Measurements from ENCODE around the gene WWOX. TPM values are rescaled to one million over a fixed set of nuclear protein-coding genes. Genes with fewer than 3 reads are reported as not detected.

WWOX gene
- total RNA-seq, 1 donor from 2014 or later: 106 TPM

- DNase-seq (ENCODE audit: low spot score in 2 of 2): no peak
- Histone ChIP-seq H3K36me3 (no peaks in the 10 kb centered on the region), H3K4me3 (peak overlapping the region in 1 of 2 donors; percentile 21), H3K4me1 (peaks cover 0 to 2% of the 10 kb centered on the region in 2 donors), H3K27ac (no peak overlapping the region), H3K9me3 (no peaks in the 10 kb centered on the region), H3K27me3 (no peaks in the 10 kb centered on the region)
- intact Hi-C loops (cut with DNase I): no loop called here
- TF ChIP-seq CTCF (IDR thresholded peaks at IDR 0.05): no peak
Measured at GRCh38 chr16:78607465-78607864, 508.0 kb downstream of the WWOX start.

GRCh38 chr16:78608305-78608776 is 508.9 kb downstream of the WWOX start:
- Histone ChIP-seq H3K4me1 (peaks cover 0 to 2% of the 10 kb centered on the region in 2 donors), H3K27ac (no peak overlapping the region), H3K27me3 (no peaks in the 10 kb centered on the region), H3K4me3 (peak overlapping the region in 1 of 2 donors; percentile 16), H3K9me3 (no peaks in the 10 kb centered on the region), H3K36me3 (no peaks in the 10 kb centered on the region)
- TF ChIP-seq CTCF (IDR thresholded peaks at IDR 0.05): no peak
- DNase-seq (ENCODE audit: low spot score in 2 of 2): no peak
- intact Hi-C loops (cut with DNase I): no loop called here

GRCh38 chr16:78609402-78610274 is 510.2 kb downstream of the WWOX start:
- Histone ChIP-seq H3K27me3 (no peaks in the 10 kb centered on the region), H3K36me3 (no peaks in the 10 kb centered on the region), H3K9me3 (no peaks in the 10 kb centered on the region), H3K4me1 (peaks cover 0 to 2% of the 10 kb centered on the region in 2 donors), H3K27ac (no peak overlapping the region), H3K4me3 (no peak overlapping the region)
- DNase-seq (ENCODE audit: low spot score in 2 of 2): no peak
- TF ChIP-seq CTCF (IDR thresholded peaks at IDR 0.05): no peak
- intact Hi-C loops (cut with DNase I): no loop called here

- no peak for TF ChIP-seq CTCF (IDR thresholded peaks at IDR 0.05)
- no peak for DNase-seq (ENCODE audit: low spot score in 2 of 2)
- Histone ChIP-seq H3K4me1 (peaks cover 0 to 2% of the 10 kb centered on the region in 2 donors), H3K27ac (no peak overlapping the region), H3K9me3 (no peaks in the 10 kb centered on the region), H3K4me3 (no peak overlapping the region), H3K27me3 (no peaks in the 10 kb centered on the region), H3K36me3 (no peaks in the 10 kb centered on the region)
- intact Hi-C loops (cut with DNase I): no loop called here
Measured at GRCh38 chr16:78611318-78611717, 511.9 kb downstream of the WWOX start.

GRCh38 chr16:78619811-78620210 is 520.4 kb downstream of the WWOX start:
- DNase-seq (ENCODE audit: low spot score in 2 of 2): no peak
- Histone ChIP-seq H3K4me3 (no peak overlapping the region), H3K27me3 (no peaks in the 10 kb centered on the region), H3K36me3 (no peaks in the 10 kb centered on the region), H3K4me1 (no peaks in the 10 kb centered on the region), H3K9me3 (no peaks in the 10 kb centered on the region), H3K27ac (no peak overlapping the region)
- no peak for TF ChIP-seq CTCF (IDR thresholded peaks at IDR 0.05)
- intact Hi-C loops (cut with DNase I): no loop called here
